HEK293 (cell line): ENCODE data around the gene ILK.

Experiments
- MYNN ChIP-seq: fragments of 450-650 bp; formaldehyde crosslinking; IDR thresholded peaks from 2 replicates; pipeline ENCODE4 v1.5.1; 2016; ENCODE audit warnings: missing biosample characterization, missing genetic modification characterization, borderline replicate concordance
- TCF7L2 ChIP-seq: IDR thresholded peaks from 2 replicates; pipeline ENCODE4 v1.6.1; 2011; ENCODE audit warnings: low read depth, mild to moderate bottlenecking, inconsistent platforms, low read length, moderate library complexity, borderline replicate concordance
- ZFP41 ChIP-seq: fragments of 450-650 bp; formaldehyde crosslinking; IDR thresholded peaks from 2 replicates; pipeline ENCODE4 v1.5.1; 2016; ENCODE audit warnings: missing biosample characterization, missing genetic modification characterization, borderline replicate concordance
- ZNF19 ChIP-seq: fragments of 450-650 bp; formaldehyde crosslinking; IDR thresholded peaks from 2 replicates; pipeline ENCODE4; 2016; ENCODE audit warnings: missing biosample characterization, missing genetic modification characterization, low read depth
- ZNF311 ChIP-seq: fragments of 450-650 bp; formaldehyde crosslinking; IDR thresholded peaks from 2 replicates; pipeline ENCODE4 v1.5.1; 2017; ENCODE audit warnings: missing biosample characterization, missing genetic modification characterization, borderline replicate concordance
- ZNF335 ChIP-seq: fragments of 450-650 bp; formaldehyde crosslinking; conservative IDR thresholded peaks from 2 replicates; pipeline ENCODE4 v1.5.1; 2016; ENCODE audit warnings: missing biosample characterization, missing genetic modification characterization
- ZNF561 ChIP-seq: fragments of 450-650 bp; IDR thresholded peaks from 2 replicates; pipeline ENCODE4 v1.5.1; 2018; ENCODE audit warnings: missing biosample characterization, missing genetic modification characterization, borderline replicate concordance
- ZNF571 ChIP-seq: fragments of 450-650 bp; formaldehyde crosslinking; IDR thresholded peaks from 2 replicates; pipeline ENCODE4 v1.5.0; 2017; ENCODE audit warnings: missing biosample characterization, missing genetic modification characterization
- ZNF623 ChIP-seq: fragments of 450-650 bp; formaldehyde crosslinking; IDR thresholded peaks from 2 replicates; pipeline ENCODE4 v1.5.1; 2016; ENCODE audit warnings: missing biosample characterization, missing genetic modification characterization
- TF ChIP-seq, protein P1 (sequence below): fragments of 450-650 bp; formaldehyde crosslinking; IDR thresholded peaks from 2 replicates; pipeline ENCODE4 v1.5.1; 2016; ENCODE audit warnings: missing biosample characterization, missing genetic modification characterization

DNA sequence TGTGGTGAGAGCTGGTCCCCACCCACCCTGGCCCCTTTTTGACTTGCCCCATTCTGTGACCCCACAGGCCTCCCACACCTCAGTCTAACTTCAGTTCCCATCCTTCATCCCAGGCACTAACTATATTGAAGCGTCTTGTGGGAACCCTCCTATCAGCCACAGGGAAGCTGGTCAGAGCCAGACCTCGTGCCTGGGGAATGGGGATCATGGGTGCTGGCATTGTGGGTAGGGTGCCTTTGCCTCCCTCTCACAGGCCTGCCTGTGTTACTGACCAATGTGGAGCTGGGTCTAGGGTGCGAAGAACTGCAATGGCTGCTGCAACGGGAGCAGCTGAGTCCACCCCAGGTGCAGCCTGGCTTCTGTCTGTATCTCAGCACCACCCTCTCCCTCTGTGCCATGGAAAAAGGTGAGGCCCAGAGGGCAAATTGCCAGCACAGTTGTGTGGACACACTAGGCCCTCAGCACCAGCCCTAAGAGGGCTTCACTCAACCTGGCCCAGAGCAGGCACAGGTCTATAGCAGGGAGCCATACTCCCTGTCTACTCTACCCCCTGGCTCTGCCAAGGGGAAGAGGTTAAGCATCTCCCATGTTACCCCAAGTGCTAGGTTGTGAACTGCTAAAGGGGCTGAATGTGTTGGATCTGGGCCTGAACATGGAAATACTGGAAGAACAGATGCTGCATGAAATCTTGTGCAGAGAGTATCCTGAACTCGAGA is 37.4 kb upstream of the ILK start:
- TF ChIP-seq TCF7L2 (no peak), ZFP41 (no peak), ZNF19 (no peak), MYNN (tag by site-specific recombination) (no peak), ZNF335 (no peak), ZNF571 (tag by site-specific recombination) (no peak), ZNF623 (no peak), ZNF311 (tag by site-specific recombination) (no peak), ZNF561 (tag by site-specific recombination) (no peak)
- TF ChIP-seq, protein P1, sequence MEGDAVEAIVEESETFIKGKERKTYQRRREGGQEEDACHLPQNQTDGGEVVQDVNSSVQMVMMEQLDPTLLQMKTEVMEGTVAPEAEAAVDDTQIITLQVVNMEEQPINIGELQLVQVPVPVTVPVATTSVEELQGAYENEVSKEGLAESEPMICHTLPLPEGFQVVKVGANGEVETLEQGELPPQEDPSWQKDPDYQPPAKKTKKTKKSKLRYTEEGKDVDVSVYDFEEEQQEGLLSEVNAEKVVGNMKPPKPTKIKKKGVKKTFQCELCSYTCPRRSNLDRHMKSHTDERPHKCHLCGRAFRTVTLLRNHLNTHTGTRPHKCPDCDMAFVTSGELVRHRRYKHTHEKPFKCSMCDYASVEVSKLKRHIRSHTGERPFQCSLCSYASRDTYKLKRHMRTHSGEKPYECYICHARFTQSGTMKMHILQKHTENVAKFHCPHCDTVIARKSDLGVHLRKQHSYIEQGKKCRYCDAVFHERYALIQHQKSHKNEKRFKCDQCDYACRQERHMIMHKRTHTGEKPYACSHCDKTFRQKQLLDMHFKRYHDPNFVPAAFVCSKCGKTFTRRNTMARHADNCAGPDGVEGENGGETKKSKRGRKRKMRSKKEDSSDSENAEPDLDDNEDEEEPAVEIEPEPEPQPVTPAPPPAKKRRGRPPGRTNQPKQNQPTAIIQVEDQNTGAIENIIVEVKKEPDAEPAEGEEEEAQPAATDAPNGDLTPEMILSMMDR (tag by site-specific recombination) = no peak
